Inferior parietal cortex (tissue), 1 donor: ENCODE measurements around the gene IBA57.

Experiments
- DNase-seq: peaks from one replicate; pipeline ENCODE4 v3.0.0-alpha.2; 2016; ENCODE audit errors: extremely low spot score

IBA57 gene

GRCh38 chr1:228165372-228166169, at the start of gene IBA57:
Gene IBA57 (plus strand): TSS chr1:228165804. CDS start chr1:228165817, 13 bp downstream.
- peak; percentile 98 for DNase-seq

- DNase-seq: no peak
These were observed 48.3 kb upstream of the IBA57 start for GRCh38 chr1:228117335-228117734.

DNA sequence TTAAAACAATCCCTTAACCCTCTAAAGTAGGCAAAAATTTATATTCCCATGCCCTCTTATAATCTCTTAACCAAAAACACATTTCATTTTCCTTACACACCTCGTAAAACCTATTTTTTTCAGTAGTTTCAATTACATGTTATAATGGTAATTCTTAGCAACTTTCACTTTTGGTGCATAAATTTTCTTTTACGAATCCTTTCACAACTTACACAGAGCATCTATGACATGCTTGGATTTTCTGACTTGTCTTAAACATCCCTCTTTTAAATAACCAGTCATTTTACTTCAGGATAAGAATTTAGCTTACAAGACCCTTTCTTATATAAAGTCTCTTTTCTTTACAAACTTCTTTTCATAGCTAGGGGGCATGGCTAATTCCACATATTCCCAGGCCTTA, 47.6 kb upstream of the IBA57 start:
- no peak for DNase-seq

DNA sequence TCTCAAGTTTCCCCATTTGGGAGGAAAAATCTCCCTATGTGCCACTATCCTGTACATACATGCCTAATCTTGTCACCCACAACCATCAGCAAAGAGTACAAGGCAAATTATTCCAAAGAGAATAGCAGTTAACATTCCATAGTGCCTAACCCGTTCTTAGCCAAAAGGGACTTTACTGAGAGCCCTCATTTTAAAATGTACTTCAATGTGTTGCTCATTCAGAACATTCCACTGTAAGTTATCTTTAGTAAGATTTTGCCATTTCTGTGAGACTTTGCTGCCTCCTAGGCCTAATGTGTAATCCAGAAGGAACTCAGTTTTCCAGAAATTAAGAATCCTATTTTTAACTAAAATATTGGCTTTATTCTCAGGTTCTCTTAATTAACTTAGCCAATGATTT, 45.3 kb upstream of the IBA57 start:
- no peak for DNase-seq

DNA sequence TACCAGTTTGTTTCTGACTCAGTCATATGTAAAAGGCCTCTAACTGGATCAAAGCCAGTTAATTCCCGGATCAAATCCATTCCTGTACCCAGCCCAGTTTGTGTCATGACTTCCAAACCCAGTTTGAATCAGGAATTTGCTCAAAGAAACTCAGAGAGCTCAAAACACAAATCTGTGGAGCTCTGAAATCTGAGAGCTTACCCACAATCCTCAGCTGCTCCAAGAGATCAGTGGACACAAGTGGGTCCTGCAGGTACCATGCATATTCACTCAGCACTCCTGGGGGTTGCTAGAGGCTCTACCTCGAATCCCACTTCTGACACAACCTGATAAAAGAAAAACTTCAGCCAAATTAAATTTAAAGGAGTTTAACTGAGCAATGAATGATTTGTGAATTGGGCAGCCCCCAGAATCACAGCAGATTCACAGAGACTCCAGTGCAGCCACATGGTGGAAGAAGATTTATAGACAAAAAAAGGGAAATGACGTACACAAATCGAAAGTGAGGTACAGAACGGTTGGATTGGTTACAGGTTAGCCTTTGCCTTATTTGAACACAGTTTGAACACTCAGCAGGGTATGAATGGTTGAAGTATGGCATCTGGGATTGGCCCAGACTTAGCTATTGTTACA, 44.6 kb upstream of the IBA57 start:
- DNase-seq: no peak

DNA sequence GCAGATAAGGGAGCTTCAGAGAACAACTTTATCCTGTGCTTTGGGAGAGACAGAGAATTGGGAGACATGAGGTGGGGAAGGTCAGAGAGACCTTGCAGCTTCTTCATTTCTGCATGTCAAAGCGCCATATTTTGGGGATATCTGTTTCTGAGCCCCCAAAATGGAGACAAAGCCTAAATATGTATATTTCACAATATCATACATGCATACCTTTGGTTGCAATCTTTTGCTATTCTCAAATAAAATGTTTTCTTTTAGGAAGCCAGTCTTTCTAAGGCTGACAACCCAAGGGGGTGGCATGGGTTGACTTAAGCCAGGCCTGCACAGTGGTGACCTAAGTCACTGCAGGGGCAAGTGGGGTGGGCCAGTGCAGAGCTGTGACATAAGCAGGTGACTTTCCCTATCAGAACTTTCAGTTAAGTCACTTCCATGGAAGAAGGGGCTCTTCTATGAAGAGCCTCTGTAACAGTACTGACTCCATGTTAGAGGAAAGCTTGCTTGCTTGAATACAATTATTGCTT, 42.6 kb upstream of the IBA57 start:
- no peak for DNase-seq

- DNase-seq: no peak
These were observed 42.1 kb upstream of the IBA57 start for GRCh38 chr1:228123505-228123904.

DNA sequence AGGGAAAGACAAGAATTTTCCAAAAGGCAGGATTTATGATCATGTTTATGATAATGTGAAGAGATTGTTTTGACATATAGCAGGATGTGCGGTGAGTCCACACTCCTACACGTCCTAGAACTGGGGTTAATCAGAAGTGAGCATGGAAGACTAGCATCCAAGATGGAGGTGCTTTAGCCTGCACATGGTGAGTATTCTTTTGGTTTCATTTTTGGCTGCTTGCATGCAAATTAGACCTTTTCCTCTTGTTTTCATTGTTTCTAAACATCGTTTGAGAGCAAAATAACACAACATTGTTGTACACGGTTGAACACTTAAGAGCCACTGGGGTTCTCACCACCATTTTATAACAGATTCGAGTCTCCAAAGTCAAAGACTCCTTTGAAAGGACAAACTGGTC, 40.4 kb upstream of the IBA57 start:
- no peak for DNase-seq

- DNase-seq: no peak
These were observed 33.8 kb upstream of the IBA57 start for GRCh38 chr1:228131766-228132165.

- DNase-seq: no peak
These were observed 31.0 kb upstream of the IBA57 start for GRCh38 chr1:228134591-228134990.

GRCh38 chr1:228136901-228137300, 28.7 kb upstream of the IBA57 start:
- no peak for DNase-seq

- DNase-seq: no peak
These were observed 26.1 kb upstream of the IBA57 start for GRCh38 chr1:228139406-228139930.

- peak; percentile 95 for DNase-seq
These were observed 25.5 kb upstream of the IBA57 start, which contains the start of gene GUK1 for GRCh38 chr1:228139931-228140723. Gene GUK1 (plus strand): TSS chr1:228140279. CDS start chr1:228140303, 24 bp downstream.

DNA sequence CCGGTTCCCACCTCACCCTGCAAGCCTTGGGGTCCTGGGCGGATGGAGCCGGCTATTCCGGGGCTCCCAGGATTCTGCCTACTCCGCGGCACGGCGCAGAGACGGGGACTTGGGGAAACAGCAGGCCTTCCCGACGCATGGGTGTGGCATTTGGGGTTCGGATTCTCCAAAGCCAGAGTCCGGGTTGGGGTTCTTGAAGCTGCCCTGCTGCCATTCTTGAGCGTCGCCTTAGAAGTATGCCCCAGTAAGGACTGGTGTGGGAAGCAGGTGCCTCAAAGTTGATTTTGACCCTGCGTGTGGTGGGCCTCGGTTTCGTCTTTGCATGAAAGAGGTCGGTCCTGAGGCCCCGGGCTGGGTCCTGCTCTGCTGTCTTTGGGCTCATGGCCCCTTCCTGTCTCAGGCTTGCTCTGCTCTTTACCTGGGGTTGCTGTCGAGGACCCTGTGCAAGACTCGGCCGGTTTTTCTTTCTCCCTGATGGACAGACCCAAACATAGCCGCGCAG, 24.8 kb upstream of the IBA57 start:
- DNase-seq: no peak

GRCh38 chr1:228141226-228142044, 24.2 kb upstream of the IBA57 start:
- DNase-seq: no peak

DNA sequence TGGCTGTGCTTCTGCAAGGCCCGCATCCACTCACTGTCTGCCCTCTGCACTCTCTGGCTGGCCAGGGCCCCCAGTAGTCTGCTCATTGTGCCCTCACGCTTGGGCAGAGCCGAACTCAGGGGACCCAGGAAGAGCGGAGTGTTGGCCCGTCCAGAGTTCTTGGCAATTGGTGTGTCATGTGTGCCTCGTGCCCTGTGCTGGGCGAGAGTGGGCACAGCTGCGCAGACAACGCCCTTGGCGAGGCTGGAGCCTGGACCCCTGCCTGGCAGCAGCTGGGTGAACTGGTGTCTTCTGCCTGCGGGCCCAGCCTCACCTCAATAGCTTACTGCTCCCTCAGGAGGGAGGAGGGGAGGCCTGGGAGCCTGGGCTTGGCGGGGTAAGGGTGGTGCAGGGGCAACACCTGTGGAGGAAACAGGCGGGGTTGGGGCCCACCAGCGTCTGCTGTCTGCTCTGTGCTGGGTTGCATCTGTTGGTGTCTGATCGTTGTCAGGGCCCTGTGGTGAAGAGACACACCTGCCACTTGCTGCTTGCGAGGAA, 23.4 kb upstream of the IBA57 start:
- DNase-seq: no peak

- no peak for DNase-seq
These were observed 22.9 kb upstream of the IBA57 start for GRCh38 chr1:228142701-228143136.

DNA sequence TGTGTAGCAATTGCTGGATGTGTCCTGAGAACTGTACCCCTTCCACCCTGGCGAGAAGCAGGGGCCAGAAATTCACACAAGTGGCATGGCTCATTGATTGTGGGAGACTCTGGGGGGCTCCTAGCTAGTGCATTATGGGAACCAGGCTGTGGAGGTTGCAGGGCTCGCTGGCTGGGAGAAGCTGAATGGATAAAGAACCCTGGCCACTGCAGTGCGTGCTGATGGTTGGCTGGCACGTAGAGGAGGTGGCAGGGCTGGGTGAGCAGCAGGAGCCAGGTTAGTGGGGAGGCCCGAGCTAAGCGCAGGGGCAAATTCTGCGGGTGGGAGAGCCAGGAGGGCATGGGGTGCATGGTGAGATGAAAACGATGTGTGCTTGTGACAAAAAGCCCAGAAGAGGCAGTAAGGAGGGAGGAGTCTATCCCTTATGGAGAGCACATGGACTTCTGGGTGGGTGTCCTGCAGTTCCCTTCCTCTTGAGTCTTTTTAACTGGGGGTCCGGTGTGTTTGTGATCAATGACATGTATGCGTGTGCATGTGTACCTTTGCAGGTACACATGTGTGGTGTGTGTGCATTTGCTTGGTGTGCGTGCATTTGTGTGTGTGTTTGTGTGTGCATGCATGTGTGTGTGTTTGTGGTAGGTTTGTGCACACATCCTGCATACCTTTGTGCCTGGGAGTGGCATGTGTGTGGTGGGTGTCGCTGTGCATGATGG, 22.0 kb upstream of the IBA57 start:
- DNase-seq: no peak

GRCh38 chr1:228144193-228144992, 21.2 kb upstream of the IBA57 start:
- no peak for DNase-seq
